Trophoblast cell (in vitro differentiated cells and primary cell): ENCODE data around the gene ZNF326.

ENCODE experiments used
- DNase-seq, 2 donors: peaks; one replicate each; pipeline ENCODE4 v3.0.0-alpha.2; 2016
- H2AFZ ChIP-seq: 2 replicates; pipeline ENCODE4 v1.6.1; 2013; ENCODE audit warnings: low read length, moderate library complexity, mild to moderate bottlenecking; ENCODE audit not compliant: insufficient read depth, poor library complexity
- H2AK5ac ChIP-seq: 2 replicates; pipeline ENCODE4 v1.6.1; 2013; ENCODE audit warnings: mild to moderate bottlenecking, low read length
- H2BK120ac ChIP-seq: 2 replicates; pipeline ENCODE4 v1.6.1; 2013; ENCODE audit warnings: low read length, mild to moderate bottlenecking, moderate library complexity; ENCODE audit not compliant: insufficient read depth, poor library complexity
- H2BK12ac ChIP-seq: 2 replicates; pipeline ENCODE4 v1.6.1; 2013; ENCODE audit warnings: mild to moderate bottlenecking, low read length, moderate library complexity
- H2BK5ac ChIP-seq: 2 replicates; pipeline ENCODE4 v1.6.1; 2013; ENCODE audit warnings: low read length, low read depth, moderate library complexity, mild to moderate bottlenecking; ENCODE audit not compliant: poor library complexity
- H3K14ac ChIP-seq: 2 replicates; pipeline ENCODE4 v1.6.1; 2013; ENCODE audit warnings: mild to moderate bottlenecking, low read length
- H3K18ac ChIP-seq: 2 replicates; pipeline ENCODE4 v1.6.1; 2013; ENCODE audit warnings: mild to moderate bottlenecking, low read length
- H3K23ac ChIP-seq: 2 replicates; pipeline ENCODE4 v1.6.1; 2013; ENCODE audit warnings: low read length
- H3K27ac ChIP-seq: 2 replicates; pipeline ENCODE4 v1.5.1; 2013; ENCODE audit warnings: low read depth, mild to moderate bottlenecking, inconsistent platforms, low read length, moderate library complexity
- H3K27me3 ChIP-seq: 2 replicates; pipeline ENCODE4 v1.6.1; 2013; ENCODE audit warnings: inconsistent platforms, mild to moderate bottlenecking, low read length, moderate library complexity; ENCODE audit not compliant: insufficient read depth
- H3K36me3 ChIP-seq, 2 experiments: 1 replicate in 1 of 2; 2 replicates in 1 of 2; pipeline ENCODE4 v1.6.1; 2013; ENCODE audit warnings: low read length in 2 of 2, mild to moderate bottlenecking in 2 of 2, moderate library complexity in 1 of 2; ENCODE audit not compliant: insufficient read depth in 2 of 2, control insufficient read depth in 1 of 2
- H3K4ac ChIP-seq: 2 replicates; pipeline ENCODE4 v1.6.1; 2013; ENCODE audit warnings: low read depth, mild to moderate bottlenecking, low read length, moderate library complexity
- H3K4me1 ChIP-seq, 2 experiments: 1 replicate in 1 of 2; 2 replicates in 1 of 2; pipeline ENCODE4 v1.6.1; 2013; ENCODE audit warnings: low read length in 2 of 2, mild to moderate bottlenecking in 2 of 2, moderate library complexity in 1 of 2; ENCODE audit not compliant: insufficient read depth in 2 of 2, control insufficient read depth in 1 of 2
- H3K4me2 ChIP-seq: 2 replicates; pipeline ENCODE4 v1.6.1; 2013; ENCODE audit warnings: inconsistent platforms, mild to moderate bottlenecking, low read length, moderate library complexity
- H3K4me3 ChIP-seq: 2 replicates; pipeline ENCODE4 v1.5.1; 2013; ENCODE audit warnings: mild to moderate bottlenecking, low read depth, low read length, inconsistent platforms
- H3K79me1 ChIP-seq: one replicate; pipeline ENCODE4 v1.6.1; 2013; ENCODE audit warnings: low read length
- H3K79me2 ChIP-seq: 2 replicates; pipeline ENCODE4 v1.6.1; 2013; ENCODE audit warnings: low read length, mild to moderate bottlenecking; ENCODE audit not compliant: control insufficient read depth, insufficient read depth, poor library complexity
- H3K9ac ChIP-seq: 2 replicates; pipeline ENCODE4 v1.6.1; 2013; ENCODE audit warnings: mild to moderate bottlenecking, low read length
- H3K9me3 ChIP-seq: 2 replicates; pipeline ENCODE4 v1.6.1; 2013; ENCODE audit warnings: low read depth, mild to moderate bottlenecking, control low read depth, inconsistent platforms, low read length; ENCODE audit not compliant: insufficient read depth
- H4K12ac ChIP-seq: 2 replicates; pipeline ENCODE4 v1.6.1; 2013; ENCODE audit warnings: low read depth, mild to moderate bottlenecking, low read length, moderate library complexity
- H4K8ac ChIP-seq: 2 replicates; pipeline ENCODE4 v1.6.1; 2013; ENCODE audit warnings: low read depth, mild to moderate bottlenecking, low read length, moderate library complexity
- H4K91ac ChIP-seq: one replicate; pipeline ENCODE4 v1.6.1; 2013; ENCODE audit warnings: low read depth, mild to moderate bottlenecking, low read length, moderate library complexity
- WGBS: extraction: QIAGEN DNeasy Blood & Tissue Kit; methylation state at CpG from one replicate; pipeline ENCODE4 v1.1.7; 2013; ENCODE audit warnings: missing lambda C conversion rate; ENCODE audit not compliant: insufficient read length, insufficient coverage; ENCODE audit errors: extremely low coverage; 5-methylcytosine and 5-hydroxymethylcytosine counted together

The ZNF326 gene

GRCh38 chr1:89957107-89957506 is 37.8 kb upstream of the ZNF326 start:
- no peak overlapping the region for H3K4me3 ChIP-seq
- no peak overlapping the region for H2AK5ac ChIP-seq
- H2BK12ac ChIP-seq, result peak overlapping the region; percentile 37
- H3K27me3 ChIP-seq, result no peaks in the 10 kb centered on the region
- H3K4me2 ChIP-seq, result no peak overlapping the region
- H3K79me2 ChIP-seq, result peaks cover 2% of the 10 kb centered on the region
- H3K4me1 ChIP-seq, result peaks cover 10 to 20% of the 10 kb centered on the region in 2 experiments
- no peak overlapping the region for H2BK120ac ChIP-seq
- H3K27ac ChIP-seq, result no peak overlapping the region
- H3K9ac ChIP-seq, result no peak overlapping the region
- H3K36me3 ChIP-seq, result no peaks in the 10 kb centered on the region
- WGBS, result no CpG with 5 or more reads among the region's 1 CpG
- DNase-seq, result no peak
- peaks cover 12% of the 10 kb centered on the region for H3K79me1 ChIP-seq
- H3K23ac ChIP-seq, result no peak overlapping the region
- H4K12ac ChIP-seq, result no peak overlapping the region
- H3K18ac ChIP-seq, result no peak overlapping the region
- H4K91ac ChIP-seq, result peak overlapping the region; percentile 38
- H2AFZ ChIP-seq, result no peak overlapping the region
- H4K8ac ChIP-seq, result no peak overlapping the region
- no peak overlapping the region for H2BK5ac ChIP-seq
- no peak overlapping the region for H3K4ac ChIP-seq
- no peak overlapping the region for H3K14ac ChIP-seq
- H3K9me3 ChIP-seq, result no peaks in the 10 kb centered on the region

- Histone ChIP-seq H3K79me1 (peaks cover 6% of the 10 kb centered on the region), H3K14ac (no peak overlapping the region), H4K12ac (no peak overlapping the region), H3K36me3 (no peaks in the 10 kb centered on the region), H2BK5ac (no peak overlapping the region), H2AFZ (no peak overlapping the region), H2BK120ac (no peak overlapping the region), H2BK12ac (no peak overlapping the region), H3K79me2 (no peaks in the 10 kb centered on the region), H3K4me2 (no peak overlapping the region), H3K9me3 (no peaks in the 10 kb centered on the region), H3K4me1 (peaks cover 7 to 17% of the 10 kb centered on the region in 2 experiments), H3K23ac (no peak overlapping the region), H3K4ac (no peak overlapping the region), H3K4me3 (no peak overlapping the region), H2AK5ac (no peak overlapping the region), H4K91ac (no peak overlapping the region), H4K8ac (no peak overlapping the region), H3K9ac (no peak overlapping the region), H3K18ac (no peak overlapping the region), H3K27ac (no peak overlapping the region), H3K27me3 (no peaks in the 10 kb centered on the region)
- DNase-seq, result no peak
- WGBS, result no CpG with 5 or more reads among the region's 7 CpGs
These were observed 35.9 kb upstream of the ZNF326 start for GRCh38 chr1:89958851-89959654.

- Histone ChIP-seq H4K12ac (no peak overlapping the region), H3K27me3 (no peaks in the 10 kb centered on the region), H3K4me3 (no peak overlapping the region), H2BK5ac (no peak overlapping the region), H3K9me3 (no peaks in the 10 kb centered on the region), H3K79me2 (no peaks in the 10 kb centered on the region), H2AFZ (no peak overlapping the region), H2BK12ac (no peak overlapping the region), H3K4me1 (peaks cover 6 to 15% of the 10 kb centered on the region in 2 experiments), H3K18ac (no peak overlapping the region), H2BK120ac (no peak overlapping the region), H3K14ac (no peak overlapping the region), H3K4ac (no peak overlapping the region), H3K23ac (no peak overlapping the region), H3K4me2 (no peak overlapping the region), H2AK5ac (no peak overlapping the region), H3K79me1 (peaks cover 4% of the 10 kb centered on the region), H4K8ac (no peak overlapping the region), H3K36me3 (no peaks in the 10 kb centered on the region), H4K91ac (no peak overlapping the region), H3K27ac (no peak overlapping the region), H3K9ac (no peak overlapping the region)
- no CpG with 5 or more reads among the region's 2 CpGs for WGBS
- no peak for DNase-seq
These were observed 35.2 kb upstream of the ZNF326 start for GRCh38 chr1:89959719-89960118.

GRCh38 chr1:89962024-89962741 is 32.7 kb upstream of the ZNF326 start:
- Histone ChIP-seq H3K23ac (no peak overlapping the region), H4K12ac (no peak overlapping the region), H3K27me3 (no peaks in the 10 kb centered on the region), H2AK5ac (no peak overlapping the region), H4K8ac (no peak overlapping the region), H3K4me1 (peaks cover 0 to 5% of the 10 kb centered on the region in 2 experiments), H3K36me3 (no peaks in the 10 kb centered on the region), H3K9me3 (no peaks in the 10 kb centered on the region), H3K79me2 (no peaks in the 10 kb centered on the region), H3K4me2 (no peak overlapping the region), H3K18ac (no peak overlapping the region), H2BK12ac (no peak overlapping the region), H3K27ac (no peak overlapping the region), H4K91ac (no peak overlapping the region), H3K79me1 (no peaks in the 10 kb centered on the region), H3K9ac (no peak overlapping the region), H3K4me3 (no peak overlapping the region), H3K4ac (no peak overlapping the region), H2BK120ac (no peak overlapping the region), H2AFZ (no peak overlapping the region), H2BK5ac (no peak overlapping the region), H3K14ac (no peak overlapping the region)
- DNase-seq, result no peak
- WGBS, result no CpG with 5 or more reads among the region's 6 CpGs
